Measurements from ENCODE around the gene DNM2. TPM values are rescaled to one million over a fixed set of nuclear protein-coding genes. Genes with fewer than 3 reads are reported as not detected.

DNM2 gene
- total and polyA plus RNA-seq, 9 of the 15 experiments (the other 6 are each of a cell fraction or from before 2014, with no cell fraction given), result 2.2 to 161 (median 72.6) TPM

DNA sequence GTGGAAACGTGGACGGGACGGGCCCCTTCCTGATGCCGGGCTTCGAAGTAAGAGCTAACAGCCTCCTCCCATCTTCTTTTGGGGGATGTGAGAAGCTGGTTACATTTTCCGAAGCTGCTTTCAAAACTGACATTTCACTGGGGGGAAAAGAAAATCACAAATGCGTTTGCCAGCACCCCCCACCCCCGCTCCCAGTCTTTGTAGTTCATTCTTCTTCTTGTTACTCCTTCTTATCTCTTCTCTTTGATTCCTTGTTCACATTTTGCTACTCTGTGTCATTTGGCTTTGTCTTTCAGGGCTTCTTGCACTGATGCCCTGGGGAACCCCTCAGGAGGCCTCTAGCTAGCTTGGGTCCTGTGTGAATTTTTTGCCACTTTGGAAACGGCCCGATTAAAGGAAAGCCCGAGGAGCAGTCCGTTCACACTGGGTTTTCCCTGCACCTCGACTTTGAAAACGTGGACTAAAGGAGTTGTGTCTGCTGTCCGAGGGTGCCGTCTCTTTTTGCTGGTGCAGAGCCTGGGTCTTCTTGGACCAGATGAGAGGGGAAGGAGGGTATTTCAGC, 154.7 kb downstream of the DNM2 start (continued):
- TF ChIP-seq PRDM10 (IDR thresholded peaks at IDR 0.05; ENCODE audit: partially characterized antibody) (peak; percentile 56), POLR2AphosphoS2 (IDR thresholded peaks at IDR 0.05; ENCODE audit: low read length) (no peak), SAP30 (IDR thresholded peaks at IDR 0.05; ENCODE audit: borderline replicate concordance, insufficient read depth, low read depth, low read length, poor library complexity, severe bottlenecking) (peak; percentile 7), TEAD4 (IDR thresholded peaks at IDR 0.05; ENCODE audit: low read length) (no peak), TEAD4 (CRISPR knock-in tag; IDR thresholded peaks at IDR 0.05; ENCODE audit: borderline replicate concordance) (0 out of 2 replicates have a peak, but pooled peaks have one; percentile 39)
- TF ChIP-seq, protein P1, sequence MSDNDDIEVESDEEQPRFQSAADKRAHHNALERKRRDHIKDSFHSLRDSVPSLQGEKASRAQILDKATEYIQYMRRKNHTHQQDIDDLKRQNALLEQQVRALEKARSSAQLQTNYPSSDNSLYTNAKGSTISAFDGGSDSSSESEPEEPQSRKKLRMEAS (CRISPR knock-in tag; IDR thresholded peaks at IDR 0.05), result peak; percentile 58; the same call in 1 of the 2 replicates
